Colonic mucosa (tissue), 4 donors: ENCODE data around the gene SHMT1. TPM values are rescaled to one million over a fixed set of nuclear protein-coding genes. Genes with fewer than 3 reads are reported as not detected.

Source experiments
- DNase-seq: peaks from one replicate; pipeline ENCODE4 v3.0.0-alpha.2; 2020
- H3K27ac ChIP-seq: fragments of 200-600 bp; one replicate; pipeline ENCODE4 v1.8.0; 2021
- H3K27me3 ChIP-seq: fragments of 200-600 bp; one replicate; pipeline ENCODE4 v1.8.0; 2021
- H3K36me3 ChIP-seq: fragments of 200-600 bp; one replicate; pipeline ENCODE4 v1.8.0; 2021
- H3K4me1 ChIP-seq: fragments of 200-600 bp; one replicate; pipeline ENCODE4 v1.8.0; 2021; ENCODE audit warnings: mild to moderate bottlenecking
- H3K4me3 ChIP-seq: fragments of 200-600 bp; one replicate; pipeline ENCODE4 v1.8.0; 2021
- H3K9ac ChIP-seq, 2 donors: one replicate each; pipeline ENCODE4 v1.7.0; 2013; ENCODE audit warnings: control low read depth in 2 of 2, low read depth in 2 of 2, low read length in 2 of 2
- H3K9me3 ChIP-seq: fragments of 200-600 bp; one replicate; pipeline ENCODE4 v1.8.0; 2021
- CTCF ChIP-seq: fragments of 200-600 bp; IDR thresholded peaks from one replicate; pipeline ENCODE4 v1.8.0; 2022; ENCODE audit warnings: antibody characterized with exemption, mild to moderate bottlenecking
- intact Hi-C: fragments of 100-400 bp; cut with DNase I; formaldehyde crosslinking; loops from one replicate; pipeline ENCODE4 v1.14.1; 2022
- total RNA-seq, 2 donors: library from RNA; stranded (reverse); fragmentation: NEBNext Ultra II Directional in 1 of 2; extraction: Animal tissue kit (Norgen Biotek cat#: 25700) in 1 of 2; gene quantifications; one replicate each; pipeline ENCODE4 v1.2.1, GENCODE V29; 2021
- donor health status: healthy.
- donor health status: DM: no; HTN: no; CAD: no.
- donor health status: DM: no; HTN: no; CAD: no.

Gene SHMT1
- total RNA-seq, 2 donors from 2014 or later: 41.4 to 58.0 TPM

GRCh38 chr17:18327093-18327492 lies 36.3 kb downstream of the SHMT1 start:
- no peak overlapping the region for H3K27ac ChIP-seq
- peaks cover 4% of the 10 kb centered on the region for H3K36me3 ChIP-seq
- no peak overlapping the region for H3K9ac ChIP-seq
- H3K27me3 ChIP-seq: no peaks in the 10 kb centered on the region
- no peak for DNase-seq
- intact Hi-C loops: no loop called here
- no peak overlapping the region for H3K4me3 ChIP-seq
- no peaks in the 10 kb centered on the region for H3K9me3 ChIP-seq
- no peaks in the 10 kb centered on the region for H3K4me1 ChIP-seq
- no peak for TF ChIP-seq CTCF

GRCh38 chr17:18326572-18326971 lies 36.8 kb downstream of the SHMT1 start:
- H3K4me1 ChIP-seq: no peaks in the 10 kb centered on the region
- H3K9ac ChIP-seq: no peak overlapping the region
- intact Hi-C loops: no loop called here
- TF ChIP-seq CTCF: no peak
- no peaks in the 10 kb centered on the region for H3K9me3 ChIP-seq
- no peak overlapping the region for H3K27ac ChIP-seq
- H3K36me3 ChIP-seq: peaks cover 4% of the 10 kb centered on the region
- H3K27me3 ChIP-seq: no peaks in the 10 kb centered on the region
- no peak overlapping the region for H3K4me3 ChIP-seq
- no peak for DNase-seq

- H3K27ac ChIP-seq: no peak overlapping the region
- H3K9me3 ChIP-seq: no peaks in the 10 kb centered on the region
- peaks cover 4% of the 10 kb centered on the region for H3K36me3 ChIP-seq
- TF ChIP-seq CTCF: no peak
- H3K27me3 ChIP-seq: no peaks in the 10 kb centered on the region
- no peak overlapping the region for H3K4me3 ChIP-seq
- no peaks in the 10 kb centered on the region for H3K4me1 ChIP-seq
- intact Hi-C loops: no loop called here
- DNase-seq: no peak
- H3K9ac ChIP-seq: no peak overlapping the region
Measured at GRCh38 chr17:18326039-18326438, 37.3 kb downstream of the SHMT1 start.

- Histone ChIP-seq H3K27ac (no peak overlapping the region), H3K36me3 (peaks cover 4% of the 10 kb centered on the region), H3K4me3 (no peak overlapping the region), H3K9ac (no peak overlapping the region), H3K27me3 (no peaks in the 10 kb centered on the region), H3K9me3 (no peaks in the 10 kb centered on the region), H3K4me1 (peaks cover 6% of the 10 kb centered on the region)
- intact Hi-C loops: no loop called here
- TF ChIP-seq CTCF: no peak
- DNase-seq: no peak
Measured at GRCh38 chr17:18324140-18325050, 39.0 kb downstream of the SHMT1 start.

GRCh38 chr17:18323507-18324139 lies 39.7 kb downstream of the SHMT1 start:
- no peak for DNase-seq
- peaks cover 4% of the 10 kb centered on the region for H3K36me3 ChIP-seq
- H3K27me3 ChIP-seq: no peaks in the 10 kb centered on the region
- no peaks in the 10 kb centered on the region for H3K9me3 ChIP-seq
- no peak overlapping the region for H3K9ac ChIP-seq
- TF ChIP-seq CTCF: no peak
- H3K4me3 ChIP-seq: no peak overlapping the region
- H3K27ac ChIP-seq: no peak overlapping the region
- intact Hi-C loops: no loop called here
- H3K4me1 ChIP-seq: peaks cover 12% of the 10 kb centered on the region
